HG02885 (cell line): ENCODE data around the gene KREMEN1.
"Not testable (repeated sequence)": the region's sequence is repeated elsewhere in the genome, so short reads cannot be mapped to it uniquely, and the experiment has no call there.

Experiments used
- ATAC-seq: cut with Tn5 transposase; IDR thresholded peaks from one replicate; pipeline ENCODE4 v1.9.1; 2021; ENCODE audit warnings: mild to moderate bottlenecking; ENCODE audit not compliant: unreplicated experiment, poor library complexity

KREMEN1 gene

GRCh38 chr22:29096736-29097669 is 24.2 kb downstream of the KREMEN1 start:
- no peak for ATAC-seq

GRCh38 chr22:29098296-29098695 is 25.5 kb downstream of the KREMEN1 start:
- ATAC-seq, result no peak

GRCh38 chr22:29102300-29102699 is 29.5 kb downstream of the KREMEN1 start:
- ATAC-seq, result no peak

GRCh38 chr22:29103121-29103520 is 30.3 kb downstream of the KREMEN1 start:
- ATAC-seq, result no peak

GRCh38 chr22:29105468-29105867 is 32.6 kb downstream of the KREMEN1 start:
- ATAC-seq, result no peak

- ATAC-seq, result no peak
Measured at GRCh38 chr22:29106839-29107238, 34.0 kb downstream of the KREMEN1 start.

GRCh38 chr22:29108137-29108536 is 35.3 kb downstream of the KREMEN1 start:
- ATAC-seq, result no peak

- ATAC-seq, result no peak
Measured at GRCh38 chr22:29109822-29110221, 37.0 kb downstream of the KREMEN1 start.

GRCh38 chr22:29110946-29111345 is 38.1 kb downstream of the KREMEN1 start:
- no peak for ATAC-seq

GRCh38 chr22:29112121-29112520 is 39.3 kb downstream of the KREMEN1 start:
- ATAC-seq, result no peak

GRCh38 chr22:29112681-29113080 is 39.8 kb downstream of the KREMEN1 start:
- ATAC-seq, result no peak

GRCh38 chr22:29113319-29113718 is 40.5 kb downstream of the KREMEN1 start:
- no peak for ATAC-seq

- no peak for ATAC-seq
Measured at GRCh38 chr22:29114392-29114791, 41.6 kb downstream of the KREMEN1 start.

GRCh38 chr22:29115682-29116288 is 43.0 kb downstream of the KREMEN1 start:
- ATAC-seq, result no peak

- no peak for ATAC-seq
Measured at GRCh38 chr22:29116397-29117123, 43.7 kb downstream of the KREMEN1 start.

- no peak for ATAC-seq
Measured at GRCh38 chr22:29117799-29118477, 45.1 kb downstream of the KREMEN1 start.

- not testable (repeated sequence) for ATAC-seq
Measured at GRCh38 chr22:29120098-29120912, 47.5 kb downstream of the KREMEN1 start.

- no peak for ATAC-seq
Measured at GRCh38 chr22:29121124-29121523, 48.3 kb downstream of the KREMEN1 start.

- no peak for ATAC-seq
Measured at GRCh38 chr22:29122041-29122440, 49.2 kb downstream of the KREMEN1 start.
